Dedifferentiated amniotic fluid mesenchymal stem cell (primary cell): ENCODE results near the gene CAVIN1.
A peak's percentile ranks its signal among the peaks of the same experiment; 100 is the strongest.
"Not testable (repeated sequence)": the region's sequence is repeated elsewhere in the genome, so short reads cannot be mapped to it uniquely, and the experiment has no call there.

Source experiments
- DNase-seq: peaks from one replicate; pipeline ENCODE4 v3.0.0-alpha.2; 2016; ENCODE audit errors: extremely low spot score

The CAVIN1 gene

GRCh38 chr17:42422958-42423712, at the start of gene CAVIN1:
TSS of gene CAVIN1 (minus strand) at chr17:42423256. CDS start at chr17:42423097, 159 bp downstream.
- peak; percentile 99 for DNase-seq

GRCh38 chr17:42467889-42468288, 44.8 kb upstream of the CAVIN1 start:
- no peak for DNase-seq

- no peak for DNase-seq
These were observed 40.9 kb upstream of the CAVIN1 start for GRCh38 chr17:42463976-42464400.

- no peak for DNase-seq
These were observed 37.3 kb upstream of the CAVIN1 start for GRCh38 chr17:42460371-42460770.

DNA sequence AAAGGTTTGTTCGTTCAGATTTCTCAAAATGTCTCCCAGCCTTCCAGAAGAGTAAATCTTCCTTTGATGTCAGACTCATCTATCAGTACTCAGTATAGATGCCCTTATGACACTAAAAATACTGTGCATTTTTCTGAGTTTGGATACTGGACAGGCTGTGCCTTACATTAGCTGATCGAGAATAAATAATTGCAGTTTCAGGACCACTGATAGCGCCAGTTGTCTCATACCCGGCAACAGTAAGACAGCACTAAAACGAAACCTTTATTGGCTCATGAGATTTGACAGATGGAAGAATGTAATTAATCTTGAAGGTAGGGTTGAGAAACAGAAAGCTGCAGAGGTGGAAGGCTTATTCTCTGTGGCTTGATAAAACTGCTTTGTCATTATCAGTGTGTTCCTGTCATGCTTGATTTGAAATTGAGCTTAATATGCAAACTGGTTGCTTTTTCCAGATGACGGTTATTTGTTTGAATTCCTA, 36.8 kb upstream of the CAVIN1 start:
- peak; percentile 23 for DNase-seq

DNA sequence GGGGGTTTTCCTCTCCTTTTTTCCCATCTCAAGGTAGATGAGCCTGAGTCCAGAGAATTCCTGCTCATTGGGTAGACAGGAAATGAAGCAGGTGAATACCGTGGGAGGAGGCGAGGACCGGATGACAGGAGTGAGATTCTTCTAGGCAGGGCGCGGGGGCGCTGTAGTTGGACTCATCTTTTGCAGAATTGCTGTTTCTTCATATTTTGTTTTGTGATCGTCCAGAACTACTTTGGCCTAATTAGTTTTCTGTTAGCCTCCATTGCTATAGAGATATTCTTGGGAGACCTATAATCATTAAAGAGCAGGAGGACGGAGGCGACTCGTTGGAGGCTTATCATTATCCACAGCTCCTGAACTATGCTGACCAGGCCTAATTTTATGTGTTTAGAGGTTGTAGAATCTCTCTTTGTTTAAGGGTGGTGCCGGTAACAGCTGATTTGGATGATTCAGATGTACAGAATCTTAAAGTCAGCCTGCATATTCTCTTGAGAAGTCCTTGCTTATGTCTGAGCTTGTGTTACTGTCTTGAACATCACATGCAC, 36.3 kb upstream of the CAVIN1 start:
- no peak for DNase-seq

DNA sequence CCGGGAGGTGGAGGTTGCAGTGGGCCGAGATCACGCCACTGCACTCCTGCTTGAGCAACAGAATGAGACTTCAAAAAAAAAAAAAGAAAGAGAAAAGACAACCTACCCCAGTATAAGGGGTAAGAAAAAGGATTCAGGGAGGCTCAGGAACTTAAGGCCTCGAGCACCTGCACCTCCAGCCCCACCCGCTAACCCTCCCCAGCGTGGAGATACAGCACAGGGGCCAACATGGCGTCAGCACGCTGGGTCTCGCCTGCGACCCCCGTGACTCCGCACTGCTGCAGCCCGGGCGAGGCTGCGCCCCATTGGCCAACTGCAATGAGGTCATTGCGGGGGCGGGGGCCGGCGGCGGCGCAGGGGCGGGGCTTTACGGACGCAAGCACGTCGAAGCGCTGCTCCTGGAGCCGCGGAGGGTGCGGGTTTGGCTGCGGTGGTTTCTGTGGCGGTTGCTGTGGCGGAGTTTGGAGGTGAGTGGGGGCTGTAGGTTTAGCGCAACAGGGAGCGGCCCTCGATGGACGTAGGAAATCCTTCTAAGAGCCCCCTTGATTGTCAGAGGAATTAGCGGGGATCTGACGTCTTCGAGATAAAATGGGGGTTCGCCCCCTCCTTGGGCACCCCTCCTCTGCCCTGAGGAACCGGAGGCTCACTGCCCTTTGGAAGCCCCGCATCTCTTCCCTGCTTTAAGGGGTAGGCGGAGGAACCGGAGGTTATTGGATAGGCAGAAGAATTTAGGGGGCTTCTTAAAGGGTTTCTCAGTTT, 35.6 kb upstream of the CAVIN1 start, which contains the start of gene ATP6V0A1:
TSS of gene ATP6V0A1 (plus strand) at position 382 of the 759 bp plus-strand sequence. CDS start 2,017 bp downstream, outside the sequence.
- peak; percentile 74 for DNase-seq

GRCh38 chr17:42457107-42457792, 34.2 kb upstream of the CAVIN1 start:
- DNase-seq, result no peak

GRCh38 chr17:42456223-42457106, 33.4 kb upstream of the CAVIN1 start:
- DNase-seq, result peak; percentile 67

- DNase-seq, result not testable (repeated sequence)
These were observed 31.9 kb upstream of the CAVIN1 start for GRCh38 chr17:42454987-42455386.

- DNase-seq, result no peak
These were observed 30.4 kb upstream of the CAVIN1 start for GRCh38 chr17:42453439-42453838.

- DNase-seq, result not testable (repeated sequence)
These were observed 28.2 kb upstream of the CAVIN1 start for GRCh38 chr17:42451270-42451669.

- not testable (repeated sequence) for DNase-seq
These were observed 26.8 kb upstream of the CAVIN1 start for GRCh38 chr17:42449838-42450237.

DNA sequence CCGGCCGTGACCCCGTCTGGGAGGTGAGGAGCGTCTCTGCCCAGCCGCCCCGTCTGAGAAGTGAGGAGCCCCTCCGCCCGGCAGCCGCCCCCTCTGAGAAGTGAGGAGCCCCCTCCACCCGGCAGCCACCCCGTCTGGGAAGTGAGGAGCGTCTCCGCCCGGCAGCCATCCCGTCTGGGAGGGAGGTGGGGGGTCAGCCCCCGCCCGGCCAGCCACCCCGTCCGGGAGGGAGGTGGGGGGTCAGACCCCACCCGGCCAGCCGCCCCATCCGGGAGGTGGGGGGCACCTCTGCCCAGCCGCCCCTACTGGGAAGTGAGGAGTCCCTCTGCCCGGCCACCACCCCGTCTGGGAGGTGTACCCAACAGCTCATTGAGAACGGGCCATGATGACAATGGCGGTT, 26.1 kb upstream of the CAVIN1 start:
- DNase-seq, result not testable (repeated sequence)

DNA sequence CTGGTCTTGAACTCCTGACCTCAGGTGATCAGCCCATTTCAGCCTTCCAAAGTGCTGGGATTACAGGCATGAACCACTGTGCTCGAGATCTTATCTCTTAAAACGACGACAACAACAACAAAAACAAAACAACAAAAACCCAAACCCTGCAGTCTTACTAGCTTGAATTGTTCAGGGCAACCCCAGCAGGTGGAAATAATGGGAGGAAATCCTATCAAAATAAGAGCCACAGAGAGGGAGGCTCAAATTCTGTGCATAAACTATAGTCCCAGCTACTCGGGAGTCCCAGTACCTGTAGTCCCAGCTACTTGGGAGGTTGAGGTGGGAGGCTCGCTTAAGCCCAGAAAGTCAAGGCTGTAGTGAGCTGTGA, 19.1 kb upstream of the CAVIN1 start:
- DNase-seq, result no peak

DNA sequence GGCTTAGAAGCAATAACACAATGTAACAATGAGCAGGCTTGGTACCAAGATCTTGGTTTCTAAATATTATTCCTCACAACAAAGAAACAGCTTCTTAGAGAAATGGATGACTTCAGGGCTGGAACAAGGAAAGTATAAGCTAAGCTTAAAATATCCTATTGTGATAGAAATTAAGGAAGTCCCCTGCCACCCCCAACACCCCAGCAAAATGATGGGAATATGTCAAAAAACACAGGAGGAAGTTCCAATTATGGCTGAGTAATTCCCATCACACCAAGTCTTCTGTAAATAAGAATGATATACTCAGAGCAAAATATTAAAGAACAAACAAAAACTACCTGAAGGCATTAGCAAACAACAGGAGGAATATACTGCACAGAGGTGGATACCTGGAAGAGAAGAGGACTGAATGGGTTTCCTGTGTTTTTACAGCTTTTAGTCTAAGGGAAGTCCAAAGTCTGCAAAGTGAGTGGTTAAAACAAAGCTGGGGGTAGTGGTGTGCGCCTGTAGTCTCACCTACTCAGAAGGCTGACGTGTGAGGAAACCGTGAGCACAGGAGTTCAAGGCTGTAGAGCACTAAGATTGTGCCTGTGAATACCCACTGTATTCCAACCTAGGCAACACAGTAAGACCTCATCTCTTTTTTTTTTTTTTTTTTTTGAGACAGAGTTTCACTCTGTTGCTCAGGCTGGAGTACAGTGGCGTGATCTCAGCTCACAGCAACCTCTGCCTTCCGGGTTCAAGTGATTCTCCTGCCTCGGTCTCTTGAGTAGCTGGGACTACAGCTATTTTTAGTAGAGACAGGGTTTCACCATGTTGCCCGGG, 18.5 kb upstream of the CAVIN1 start:
- no peak for DNase-seq

- DNase-seq, result no peak
These were observed 15.8 kb upstream of the CAVIN1 start for GRCh38 chr17:42438600-42439567.

GRCh38 chr17:42436391-42436790, 13.3 kb upstream of the CAVIN1 start:
- peak; percentile 95 for DNase-seq

- DNase-seq, result no peak
These were observed 8.7 kb upstream of the CAVIN1 start for GRCh38 chr17:42431758-42432161.
